ENCODE results near the gene CIAO1. TPM values are rescaled to one million over a fixed set of nuclear protein-coding genes. Genes with fewer than 3 reads are reported as not detected.
A peak's percentile ranks its signal among the peaks of the same experiment; 100 is the strongest.
"Not testable (repeated sequence)": the region's sequence is repeated elsewhere in the genome, so short reads cannot be mapped to it uniquely, and the experiment has no call there.

The CIAO1 gene
- polyA plus RNA-seq (2013, experiment 1 of 2): 50.8 TPM
- polyA plus RNA-seq (2013, experiment 2 of 2): 46.6 TPM

DNA sequence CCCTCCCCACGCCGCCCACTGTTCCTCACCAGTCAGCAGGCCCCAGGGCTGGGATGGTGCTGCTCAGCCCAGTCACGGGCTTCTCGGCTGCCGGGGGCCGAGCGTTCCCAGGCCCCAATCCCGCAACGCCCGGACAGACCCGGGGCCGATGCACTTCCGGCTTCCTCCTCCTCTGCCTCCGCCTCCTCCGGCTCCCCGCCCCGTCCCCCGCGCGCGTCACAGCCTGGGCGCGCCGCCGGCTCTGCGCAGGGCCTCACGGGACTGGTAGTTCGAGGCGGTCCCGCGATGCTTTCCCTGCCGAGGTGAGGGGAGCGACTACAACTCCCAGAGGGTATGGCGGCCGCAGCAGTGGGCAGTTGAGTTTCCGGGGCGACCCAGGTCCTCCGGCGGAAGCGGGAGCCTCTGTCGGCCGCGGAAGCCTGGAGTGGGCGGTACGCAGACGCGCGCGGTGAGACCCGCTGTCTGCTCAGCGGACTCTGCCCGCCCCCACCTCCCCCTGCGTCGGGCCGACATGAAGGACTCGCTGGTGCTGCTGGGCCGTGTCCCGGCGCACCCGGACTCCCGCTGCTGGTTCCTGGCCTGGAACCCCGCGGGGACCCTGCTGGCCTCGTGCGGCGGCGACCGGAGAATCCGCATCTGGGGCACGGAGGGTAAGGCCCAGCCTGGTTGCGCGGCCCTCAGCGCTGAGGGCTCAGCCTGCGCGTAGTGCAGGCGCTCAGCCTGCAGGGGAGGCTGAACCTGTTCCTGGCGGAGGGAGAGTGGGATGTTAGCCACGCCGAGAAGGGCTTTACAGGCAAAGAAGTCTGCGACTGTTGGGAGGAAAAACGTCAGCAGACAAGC, at the start of gene CIAO1, which contains the start of gene TMEM127:
CIAO1 (plus strand) TSS at position 386 of the 840 bp plus-strand sequence; CDS start at position 512, 126 bp downstream.
TMEM127 (minus strand) TSS at position 158 of the 840 bp plus-strand sequence. CDS start 616 bp downstream, outside the sequence.
- peak within 1 kb of the TSS; percentile 76; the same call in 1 of the 2 replicates for H3K27ac ChIP-seq (ENCODE audit: low read depth, low read length)
- peaks cover 10% of the 10 kb centered on the region for H3K4me1 ChIP-seq (ENCODE audit: insufficient read depth, low read length)
- peak within 1 kb of the TSS; percentile 86 for H3K9ac ChIP-seq (ENCODE audit: low read depth, low read length)
- H3K9me3 ChIP-seq (ENCODE audit: insufficient read depth, low read depth, low read length): no peaks in the 10 kb centered on the region
- WGBS: under 1% methylated on average over 81 of the region's 81 CpGs
- H3K27me3 ChIP-seq (ENCODE audit: insufficient read depth, low read length): no peaks in the 10 kb centered on the region
- peak within 1 kb of the TSS; percentile 96 for H3K4me3 ChIP-seq (ENCODE audit: low read length)
- H3K36me3 ChIP-seq (ENCODE audit: insufficient read depth, low read length): peaks cover 31% of the 10 kb centered on the region

DNA sequence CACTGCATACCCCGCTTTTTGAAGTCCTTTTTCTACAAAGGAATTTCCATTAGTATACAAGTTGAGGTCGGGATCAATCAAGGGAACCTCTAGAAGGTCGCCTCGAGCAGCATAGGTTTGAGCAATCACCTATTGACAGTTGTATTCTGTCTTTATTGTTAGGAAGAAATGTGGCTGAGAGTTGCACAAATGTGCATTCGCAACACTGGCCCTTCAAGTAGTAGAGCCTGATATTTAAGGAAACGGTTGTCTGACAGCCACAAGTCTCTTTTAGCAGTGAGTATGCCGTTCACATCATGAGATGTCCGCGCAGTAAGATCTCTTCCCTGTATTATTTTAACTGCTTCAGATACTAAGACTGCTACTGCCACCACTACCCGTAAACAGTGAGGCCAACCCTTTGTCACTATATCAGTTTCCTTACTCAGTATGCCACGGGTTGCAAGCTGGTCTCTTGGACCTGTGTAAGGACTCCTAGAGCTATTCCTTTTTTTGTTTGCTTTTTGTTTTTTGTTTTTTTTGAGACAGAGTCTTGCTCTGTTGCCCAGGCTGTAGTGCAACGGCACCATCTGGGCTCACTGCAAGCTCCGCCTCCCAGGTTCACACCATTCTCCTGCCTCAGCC, 47.4 kb upstream of the CIAO1 start:
- Histone ChIP-seq H3K4me3 (ENCODE audit: low read length) (no peak overlapping the region), H3K9ac (ENCODE audit: low read depth, low read length) (no peak overlapping the region), H3K27ac (ENCODE audit: low read depth, low read length) (no peak overlapping the region), H3K27me3 (ENCODE audit: insufficient read depth, low read length) (no peaks in the 10 kb centered on the region), H3K4me1 (ENCODE audit: insufficient read depth, low read length) (no peaks in the 10 kb centered on the region), H3K36me3 (ENCODE audit: insufficient read depth, low read length) (no peaks in the 10 kb centered on the region), H3K9me3 (ENCODE audit: insufficient read depth, low read depth, low read length) (no peaks in the 10 kb centered on the region)
- WGBS: 89% methylated on average over 13 of the region's 13 CpGs

DNA sequence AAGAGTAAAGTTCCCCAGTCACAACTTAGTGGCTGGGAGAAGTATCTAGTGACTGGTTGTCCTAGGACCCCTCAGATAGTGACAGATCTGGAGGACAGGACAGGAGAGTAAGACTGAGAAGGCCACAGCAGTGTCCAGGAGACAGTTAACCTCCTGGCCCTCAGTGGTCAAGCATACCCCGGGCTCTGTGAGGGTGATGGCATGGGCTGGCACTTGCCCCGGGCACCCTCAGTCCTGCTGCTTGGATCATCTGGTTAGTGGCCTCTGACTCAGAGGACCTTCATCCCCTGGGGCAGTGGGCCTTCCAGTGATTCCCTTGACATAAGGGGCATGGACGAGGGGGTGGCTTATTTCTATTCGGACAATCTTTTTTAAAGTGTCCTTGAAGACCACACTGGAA, 46.1 kb upstream of the CIAO1 start:
- 96% methylated on average over 4 of the region's 4 CpGs for WGBS
- not testable (repeated sequence) for H3K27me3 ChIP-seq (ENCODE audit: insufficient read depth, low read length); H3K27ac ChIP-seq (ENCODE audit: low read depth, low read length); H3K4me3 ChIP-seq (ENCODE audit: low read length); H3K9ac ChIP-seq (ENCODE audit: low read depth, low read length); H3K4me1 ChIP-seq (ENCODE audit: insufficient read depth, low read length); H3K9me3 ChIP-seq (ENCODE audit: insufficient read depth, low read depth, low read length); H3K36me3 ChIP-seq (ENCODE audit: insufficient read depth, low read length)

DNA sequence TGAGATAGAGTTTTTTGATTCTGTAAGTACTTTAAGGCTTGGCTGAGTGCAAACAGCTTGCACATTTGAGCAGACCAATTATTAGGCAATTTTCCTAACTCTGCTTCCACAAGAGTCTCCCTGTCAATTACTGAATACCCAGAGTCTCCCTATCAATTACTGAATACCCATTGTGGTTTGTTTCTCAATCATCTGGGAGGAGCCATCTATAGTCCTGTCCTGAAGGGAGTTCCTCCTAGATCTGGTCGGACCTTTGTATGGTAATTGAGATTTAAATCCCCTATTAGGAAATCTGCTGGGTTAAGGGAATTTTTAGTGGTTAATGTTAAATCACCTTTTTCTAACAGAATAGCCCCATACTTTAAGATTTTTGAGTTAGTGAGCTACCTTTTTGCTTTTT, 44.9 kb upstream of the CIAO1 start:
- H3K4me1 ChIP-seq (ENCODE audit: insufficient read depth, low read length); H3K9me3 ChIP-seq (ENCODE audit: insufficient read depth, low read depth, low read length); H3K4me3 ChIP-seq (ENCODE audit: low read length); H3K27ac ChIP-seq (ENCODE audit: low read depth, low read length); H3K9ac ChIP-seq (ENCODE audit: low read depth, low read length); H3K36me3 ChIP-seq (ENCODE audit: insufficient read depth, low read length); H3K27me3 ChIP-seq (ENCODE audit: insufficient read depth, low read length): not testable (repeated sequence)
- 75% methylated on average over 1 of the region's 1 CpG for WGBS

DNA sequence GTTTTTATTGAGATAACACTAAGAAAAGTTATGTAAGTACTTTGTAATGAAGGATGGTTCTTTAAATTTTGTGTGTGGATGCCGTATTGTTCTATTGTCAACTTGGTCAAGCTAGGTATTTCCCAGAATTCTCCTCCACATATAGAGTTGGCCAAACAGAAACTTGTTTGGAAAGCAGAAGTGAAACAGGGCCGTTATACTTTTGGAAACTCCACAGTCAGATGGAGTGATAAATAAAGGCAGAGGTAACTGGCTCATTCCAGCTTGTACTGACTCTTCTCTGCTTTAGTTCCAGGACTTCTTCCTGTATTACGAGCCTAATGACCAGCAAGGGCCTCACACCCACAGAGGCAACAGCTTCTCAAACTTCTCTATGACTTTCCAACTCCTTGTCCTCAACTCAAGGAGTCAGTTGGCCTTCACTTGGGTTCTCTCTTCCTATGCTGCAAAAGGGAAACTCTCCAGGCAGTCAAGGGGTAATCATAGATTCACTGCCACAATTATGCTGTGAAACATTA, 41.0 kb upstream of the CIAO1 start:
- WGBS: 90% methylated on average over 3 of the region's 3 CpGs
- H3K27ac ChIP-seq (ENCODE audit: low read depth, low read length): no peak overlapping the region
- H3K4me3 ChIP-seq (ENCODE audit: low read length): no peak overlapping the region

DNA sequence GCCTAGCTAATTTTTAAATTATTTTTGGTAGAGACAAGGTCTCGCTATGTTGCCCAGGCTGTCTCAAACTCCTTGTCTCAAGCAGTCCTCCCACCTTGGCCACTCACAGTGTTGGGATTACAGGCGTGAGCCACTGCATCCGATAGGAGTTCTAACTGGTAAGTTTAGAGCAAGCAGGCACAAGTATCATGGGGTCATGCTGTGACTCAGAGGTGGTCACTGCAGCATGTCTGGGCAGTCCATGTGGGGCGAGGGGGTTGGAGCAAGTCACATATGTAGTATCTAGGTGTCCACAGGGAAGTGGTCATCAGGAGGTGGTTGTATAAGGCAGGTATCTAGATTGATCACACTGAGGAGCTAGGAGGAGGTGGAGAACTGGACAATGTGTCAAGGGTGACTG, 34.7 kb upstream of the CIAO1 start:
- H3K4me3 ChIP-seq (ENCODE audit: low read length): no peak overlapping the region
- WGBS: 96% methylated on average over 4 of the region's 4 CpGs
- no peak overlapping the region for H3K9ac ChIP-seq (ENCODE audit: low read depth, low read length)
- H3K4me1 ChIP-seq (ENCODE audit: insufficient read depth, low read length): no peaks in the 10 kb centered on the region
- H3K27ac ChIP-seq (ENCODE audit: low read depth, low read length): no peak overlapping the region
- no peaks in the 10 kb centered on the region for H3K36me3 ChIP-seq (ENCODE audit: insufficient read depth, low read length)
- no peaks in the 10 kb centered on the region for H3K9me3 ChIP-seq (ENCODE audit: insufficient read depth, low read depth, low read length)
- no peaks in the 10 kb centered on the region for H3K27me3 ChIP-seq (ENCODE audit: insufficient read depth, low read length)

More for the DNA sequence above, 41.0 kb upstream of the CIAO1 start:
- Histone ChIP-seq H3K9ac (ENCODE audit: low read depth, low read length) (no peak overlapping the region), H3K27me3 (ENCODE audit: insufficient read depth, low read length) (no peaks in the 10 kb centered on the region), H3K9me3 (ENCODE audit: insufficient read depth, low read depth, low read length) (no peaks in the 10 kb centered on the region), H3K4me1 (ENCODE audit: insufficient read depth, low read length) (no peaks in the 10 kb centered on the region), H3K36me3 (ENCODE audit: insufficient read depth, low read length) (no peaks in the 10 kb centered on the region)

DNA sequence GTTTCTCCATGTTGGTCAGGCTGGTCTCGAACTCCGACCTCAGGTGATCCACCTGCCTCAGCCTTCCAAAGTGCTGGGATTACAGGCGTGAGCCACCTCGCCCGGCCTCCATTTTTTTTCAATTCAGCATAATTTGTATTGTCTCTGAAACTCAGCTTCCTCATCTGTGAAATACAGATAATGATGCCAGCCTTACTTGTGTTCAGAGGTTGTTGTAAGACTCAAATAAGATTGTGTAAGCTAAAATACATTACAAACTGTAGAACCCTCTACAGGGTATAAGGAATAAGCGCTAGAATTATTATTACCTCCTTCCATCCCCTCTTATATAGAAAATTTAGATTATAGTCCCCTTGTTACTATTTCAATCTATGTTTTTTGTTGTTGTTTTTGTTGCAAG, 32.6 kb upstream of the CIAO1 start:
- no peak overlapping the region for H3K4me3 ChIP-seq (ENCODE audit: low read length)
- no peak overlapping the region for H3K27ac ChIP-seq (ENCODE audit: low read depth, low read length)
- no peaks in the 10 kb centered on the region for H3K4me1 ChIP-seq (ENCODE audit: insufficient read depth, low read length)
- H3K36me3 ChIP-seq (ENCODE audit: insufficient read depth, low read length): no peaks in the 10 kb centered on the region
- no peaks in the 10 kb centered on the region for H3K27me3 ChIP-seq (ENCODE audit: insufficient read depth, low read length)
- H3K9ac ChIP-seq (ENCODE audit: low read depth, low read length): no peak overlapping the region
- WGBS: 84% methylated on average over 5 of the region's 6 CpGs
- no peaks in the 10 kb centered on the region for H3K9me3 ChIP-seq (ENCODE audit: insufficient read depth, low read depth, low read length)

DNA sequence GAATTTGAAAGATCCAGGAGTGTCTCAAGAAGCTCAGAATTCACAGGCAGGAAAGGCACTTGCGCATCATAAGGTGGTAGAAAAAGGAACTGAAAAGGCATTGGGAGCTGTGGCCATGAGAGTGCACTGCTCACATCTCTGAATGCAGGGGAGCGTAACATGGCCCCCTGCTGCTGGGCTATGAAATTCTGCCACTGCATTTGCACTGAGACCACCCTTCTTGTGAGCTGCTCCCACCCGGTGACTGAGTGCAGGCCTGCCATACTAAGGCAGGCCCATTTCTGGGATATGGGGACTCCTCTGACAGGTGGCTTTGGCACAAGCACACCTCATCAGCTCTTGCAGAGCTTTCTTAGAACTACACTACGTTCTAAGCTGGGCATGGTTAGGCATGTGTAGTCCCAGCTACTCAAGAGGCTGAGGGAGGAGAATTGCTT, 32.1 kb upstream of the CIAO1 start:
- Histone ChIP-seq H3K9ac (ENCODE audit: low read depth, low read length) (no peak overlapping the region), H3K4me1 (ENCODE audit: insufficient read depth, low read length) (no peaks in the 10 kb centered on the region), H3K36me3 (ENCODE audit: insufficient read depth, low read length) (no peaks in the 10 kb centered on the region), H3K27me3 (ENCODE audit: insufficient read depth, low read length) (no peaks in the 10 kb centered on the region), H3K27ac (ENCODE audit: low read depth, low read length) (no peak overlapping the region), H3K4me3 (ENCODE audit: low read length) (no peak overlapping the region), H3K9me3 (ENCODE audit: insufficient read depth, low read depth, low read length) (no peaks in the 10 kb centered on the region)
- 86% methylated on average over 4 of the region's 4 CpGs for WGBS

DNA sequence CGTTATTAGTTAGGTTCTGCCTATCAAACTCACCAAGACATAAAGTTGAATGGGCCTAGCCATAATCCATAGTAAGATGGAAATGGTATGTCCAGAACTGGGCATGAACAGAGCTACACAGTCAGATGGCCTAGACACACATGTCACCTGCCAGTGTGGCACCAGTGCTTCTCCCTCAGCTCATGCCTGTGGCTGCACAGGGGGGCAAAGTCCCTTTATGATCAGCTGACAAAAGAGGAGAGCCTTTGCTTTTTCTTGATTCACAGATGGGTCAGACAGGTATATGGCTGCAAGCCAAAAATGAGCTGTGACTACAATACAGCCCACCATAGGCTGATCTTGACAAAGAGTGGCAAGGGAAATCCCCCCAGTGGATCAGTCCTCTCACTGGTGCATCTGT, 29.1 kb upstream of the CIAO1 start:
- H3K4me1 ChIP-seq (ENCODE audit: insufficient read depth, low read length): peaks cover 6% of the 10 kb centered on the region; the same call in 1 of the 2 replicates
- H3K27ac ChIP-seq (ENCODE audit: low read depth, low read length): no peak overlapping the region
- no peak overlapping the region for H3K9ac ChIP-seq (ENCODE audit: low read depth, low read length)
- no peak overlapping the region for H3K4me3 ChIP-seq (ENCODE audit: low read length)
- H3K9me3 ChIP-seq (ENCODE audit: insufficient read depth, low read depth, low read length): no peaks in the 10 kb centered on the region
- H3K27me3 ChIP-seq (ENCODE audit: insufficient read depth, low read length): no peaks in the 10 kb centered on the region
- no peaks in the 10 kb centered on the region for H3K36me3 ChIP-seq (ENCODE audit: insufficient read depth, low read length)
- WGBS: 100% methylated on average over 1 of the region's 1 CpG

DNA sequence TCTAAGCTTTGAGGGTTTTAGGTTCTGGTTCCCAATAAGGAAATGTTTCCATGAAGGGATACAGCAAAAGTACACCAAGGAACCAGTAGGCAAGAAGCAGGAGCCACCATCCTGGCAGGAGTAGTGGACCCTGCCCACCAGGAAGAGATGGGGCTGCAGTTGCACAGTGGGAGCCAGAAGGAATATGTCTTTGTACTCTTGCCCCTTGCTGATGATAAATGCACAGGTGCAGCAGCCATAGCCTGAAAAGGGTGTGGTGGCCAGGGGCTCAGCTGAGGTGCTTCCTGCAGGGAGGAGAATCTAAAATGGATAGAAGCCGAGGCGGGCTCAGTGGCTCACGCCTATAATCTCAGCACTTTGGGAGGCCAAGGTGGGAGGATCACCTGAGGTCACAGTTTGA, 27.8 kb upstream of the CIAO1 start:
- H3K9me3 ChIP-seq (ENCODE audit: insufficient read depth, low read depth, low read length): no peaks in the 10 kb centered on the region
- no peak overlapping the region for H3K9ac ChIP-seq (ENCODE audit: low read depth, low read length)
- H3K36me3 ChIP-seq (ENCODE audit: insufficient read depth, low read length): no peaks in the 10 kb centered on the region
- H3K4me3 ChIP-seq (ENCODE audit: low read length): no peak overlapping the region
- WGBS: 89% methylated on average over 2 of the region's 3 CpGs
- no peaks in the 10 kb centered on the region for H3K27me3 ChIP-seq (ENCODE audit: insufficient read depth, low read length)
- peaks cover 6% of the 10 kb centered on the region; the same call in 1 of the 2 replicates for H3K4me1 ChIP-seq (ENCODE audit: insufficient read depth, low read length)
- H3K27ac ChIP-seq (ENCODE audit: low read depth, low read length): no peak overlapping the region

DNA sequence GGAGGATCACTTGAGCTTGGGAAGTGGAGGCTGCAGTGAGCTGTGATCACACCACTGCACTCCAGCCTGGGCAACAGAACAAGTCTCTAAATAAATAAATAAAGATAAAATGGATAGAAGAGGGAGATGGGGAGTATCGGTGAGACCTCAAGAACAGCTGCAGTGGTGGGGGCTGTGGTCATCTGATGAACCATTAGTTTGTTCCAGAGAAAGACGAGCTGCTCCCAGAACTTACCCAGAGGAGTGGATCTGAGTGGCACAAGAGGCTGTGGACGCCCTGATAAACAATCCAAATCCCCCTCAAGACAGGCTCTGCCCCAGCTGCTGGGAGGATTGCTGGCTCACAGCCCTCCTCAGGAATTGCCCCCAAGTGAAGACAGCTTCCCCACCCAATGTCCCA, 26.9 kb upstream of the CIAO1 start:
- Histone ChIP-seq H3K9ac (ENCODE audit: low read depth, low read length) (no peak overlapping the region), H3K27me3 (ENCODE audit: insufficient read depth, low read length) (no peaks in the 10 kb centered on the region), H3K4me3 (ENCODE audit: low read length) (no peak overlapping the region), H3K36me3 (ENCODE audit: insufficient read depth, low read length) (no peaks in the 10 kb centered on the region), H3K4me1 (ENCODE audit: insufficient read depth, low read length) (peaks cover 6% of the 10 kb centered on the region; the same call in 1 of the 2 replicates), H3K9me3 (ENCODE audit: insufficient read depth, low read depth, low read length) (no peaks in the 10 kb centered on the region), H3K27ac (ENCODE audit: low read depth, low read length) (no peak overlapping the region)
- WGBS: 96% methylated on average over 3 of the region's 3 CpGs
